ENCODE data around the gene PTPRK. TPM values are rescaled to one million over a fixed set of nuclear protein-coding genes. Genes with fewer than 3 reads are reported as not detected.

PTPRK gene
- polyA plus RNA-seq, 1 donor (not counting 4 experiments of a cell fraction or from before 2014, with no cell fraction given), result 52.7 TPM

DNA sequence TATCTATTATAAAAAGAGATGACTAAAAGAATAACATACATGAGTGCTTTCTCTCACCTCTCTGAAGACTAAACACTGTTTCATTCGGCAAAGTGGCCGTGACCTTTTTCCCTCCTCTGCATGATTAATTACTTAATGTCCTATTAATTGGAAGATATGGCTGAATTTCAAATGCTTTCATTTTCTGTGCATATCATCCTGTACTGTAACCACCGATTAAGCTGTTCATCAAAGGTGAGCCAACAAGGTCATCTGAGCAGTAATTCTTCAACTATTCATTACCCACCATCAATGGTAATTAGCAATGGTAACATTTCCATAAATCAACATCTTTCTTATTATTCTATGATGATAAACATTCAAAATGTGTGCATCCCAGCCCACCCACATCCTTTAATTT lies 125.2 kb downstream of the PTPRK start:
- no peak for DNase-seq (ENCODE audit: low read depth, low spot score)
- dilution Hi-C loops (cut with MboI; ENCODE audit: extremely low pct_ligation_motif_present, low sequenced_read_pairs), result no loop called here
- H3K27me3 ChIP-seq (ENCODE audit: control insufficient read depth, extremely low read depth, insufficient read depth, low read length), result no peaks in the 10 kb centered on the region
- H3K4me2 ChIP-seq (ENCODE audit: control insufficient read depth, extremely low read depth, insufficient read depth, low read depth, low read length), result no peak overlapping the region
- no peaks in the 10 kb centered on the region for H4K20me1 ChIP-seq (ENCODE audit: control insufficient read depth, extremely low read depth, insufficient read depth, low read length)
- no peak overlapping the region for H3K27ac ChIP-seq (ENCODE audit: control insufficient read depth, insufficient read depth, low read length)
- H2AFZ ChIP-seq (ENCODE audit: control insufficient read depth, low read length), result no peak overlapping the region
- peaks cover 0 to 4% of the 10 kb centered on the region in 2 experiments for H3K36me3 ChIP-seq (ENCODE audit: control insufficient read depth in 2 of 2, extremely low read depth in 1 of 2, insufficient read depth in 2 of 2, low read length in 2 of 2)
- no peaks in the 10 kb centered on the region for H3K9me3 ChIP-seq (ENCODE audit: control insufficient read depth, low read depth, low read length)
- peaks cover 32% of the 10 kb centered on the region for H3K79me2 ChIP-seq (ENCODE audit: control insufficient read depth, insufficient read depth, low read length)
- no peak for FAIRE-seq
- TF ChIP-seq EZH2 (IDR thresholded peaks at IDR 0.05; ENCODE audit: low read length), result no peak
- TF ChIP-seq CTCF (optimal IDR thresholded peaks at IDR 0.05 in 1 of 3, IDR thresholded peaks at IDR 0.05 in 1 of 3, conservative IDR thresholded peaks at IDR 0.05 in 1 of 3; ENCODE audit: extremely low read depth in 1 of 3, insufficient read depth in 2 of 3, low read length in 3 of 3), result no peak
- no peak overlapping the region for H3K9ac ChIP-seq (ENCODE audit: control insufficient read depth, extremely low read depth, insufficient read depth, low read length)
- H3K4me3 ChIP-seq (ENCODE audit: control insufficient read depth in 2 of 3, extremely low read depth in 1 of 3, insufficient read depth in 2 of 3, low read depth in 1 of 3, low read length in 3 of 3), result no peak overlapping the region
- H3K4me1 ChIP-seq (ENCODE audit: control insufficient read depth, extremely low read depth, insufficient read depth, low read length), result no peaks in the 10 kb centered on the region
- no peaks in the 10 kb centered on the region for H3K9me1 ChIP-seq (ENCODE audit: control insufficient read depth, extremely low read depth, insufficient read depth, low read length)

- FAIRE-seq (no peak), DNase-seq (ENCODE audit: low read depth, low spot score) (no peak)
- dilution Hi-C loops (cut with MboI; ENCODE audit: extremely low pct_ligation_motif_present, low sequenced_read_pairs), result no loop called here
- Histone ChIP-seq H3K4me2 (ENCODE audit: control insufficient read depth, extremely low read depth, insufficient read depth, low read depth, low read length) (no peak overlapping the region), H4K20me1 (ENCODE audit: control insufficient read depth, extremely low read depth, insufficient read depth, low read length) (no peaks in the 10 kb centered on the region), H3K9me3 (ENCODE audit: control insufficient read depth, low read depth, low read length) (no peaks in the 10 kb centered on the region), H3K9ac (ENCODE audit: control insufficient read depth, extremely low read depth, insufficient read depth, low read length) (no peak overlapping the region), H3K4me3 (ENCODE audit: control insufficient read depth in 2 of 3, extremely low read depth in 1 of 3, insufficient read depth in 2 of 3, low read depth in 1 of 3, low read length in 3 of 3) (no peak overlapping the region), H3K4me1 (ENCODE audit: control insufficient read depth, extremely low read depth, insufficient read depth, low read length) (no peaks in the 10 kb centered on the region), H2AFZ (ENCODE audit: control insufficient read depth, low read length) (no peak overlapping the region), H3K36me3 (ENCODE audit: control insufficient read depth in 2 of 2, extremely low read depth in 1 of 2, insufficient read depth in 2 of 2, low read length in 2 of 2) (peaks cover 0 to 4% of the 10 kb centered on the region in 2 experiments), H3K9me1 (ENCODE audit: control insufficient read depth, extremely low read depth, insufficient read depth, low read length) (no peaks in the 10 kb centered on the region), H3K27ac (ENCODE audit: control insufficient read depth, insufficient read depth, low read length) (no peak overlapping the region), H3K79me2 (ENCODE audit: control insufficient read depth, insufficient read depth, low read length) (peaks cover 25% of the 10 kb centered on the region), H3K27me3 (ENCODE audit: control insufficient read depth, extremely low read depth, insufficient read depth, low read length) (no peaks in the 10 kb centered on the region)
- TF ChIP-seq EZH2 (IDR thresholded peaks at IDR 0.05; ENCODE audit: low read length), result no peak
- TF ChIP-seq CTCF (optimal IDR thresholded peaks at IDR 0.05 in 1 of 3, IDR thresholded peaks at IDR 0.05 in 1 of 3, conservative IDR thresholded peaks at IDR 0.05 in 1 of 3; ENCODE audit: extremely low read depth in 1 of 3, insufficient read depth in 2 of 3, low read length in 3 of 3), result no peak
These were observed 126.2 kb downstream of the PTPRK start for GRCh38 chr6:128394167-128394566.

All from keratinocyte (primary cell).